Mesenchymal stem cell (in vitro differentiated cells and primary cell): ENCODE results near the gene OR5H1.

Experiments
- DNase-seq: peaks from one replicate; pipeline ENCODE4 v3.0.0-alpha.2; 2013
- H2AFZ ChIP-seq: one replicate; pipeline ENCODE4 v1.6.1; 2013; ENCODE audit warnings: low read depth, mild to moderate bottlenecking, control low read depth, inconsistent platforms, low read length, moderate library complexity
- H2AK5ac ChIP-seq: 2 replicates; pipeline ENCODE4 v1.6.1; 2013; ENCODE audit warnings: low read length, moderate library complexity, mild to moderate bottlenecking, inconsistent platforms; ENCODE audit not compliant: severe bottlenecking
- H2BK120ac ChIP-seq: one replicate; pipeline ENCODE4 v1.6.1; 2013; ENCODE audit warnings: low read depth, mild to moderate bottlenecking, inconsistent platforms, low read length, moderate library complexity
- H2BK12ac ChIP-seq, 2 experiments: one replicate each; pipeline ENCODE4 v1.6.1; 2013; ENCODE audit warnings: inconsistent platforms in 2 of 2, low read length in 2 of 2, mild to moderate bottlenecking in 2 of 2, moderate library complexity in 2 of 2, control low read depth in 1 of 2
- H2BK15ac ChIP-seq: one replicate; pipeline ENCODE4 v1.6.1; 2013; ENCODE audit warnings: mild to moderate bottlenecking, low read depth, inconsistent platforms; ENCODE audit not compliant: poor library complexity, severe bottlenecking
- H2BK5ac ChIP-seq: 2 replicates; pipeline ENCODE4 v1.6.1; 2013; ENCODE audit warnings: low read depth, mild to moderate bottlenecking, low read length, control low read depth, inconsistent platforms; ENCODE audit not compliant: poor library complexity, severe bottlenecking
- H3K14ac ChIP-seq, 2 experiments: one replicate each; pipeline ENCODE4 v1.6.1; 2013; ENCODE audit warnings: inconsistent platforms in 2 of 2, low read length in 2 of 2, control low read depth in 1 of 2, mild to moderate bottlenecking in 1 of 2, moderate library complexity in 1 of 2
- H3K18ac ChIP-seq, 2 experiments: one replicate each; pipeline ENCODE4 v1.6.1; 2013; ENCODE audit warnings: inconsistent platforms in 2 of 2, low read length in 2 of 2, control low read depth in 1 of 2, low read depth in 1 of 2, mild to moderate bottlenecking in 1 of 2
- H3K23ac ChIP-seq, 2 experiments: one replicate each; pipeline ENCODE4 v1.6.1; 2013; ENCODE audit warnings: inconsistent platforms in 2 of 2, low read length in 2 of 2, mild to moderate bottlenecking in 2 of 2, moderate library complexity in 2 of 2, control low read depth in 1 of 2
- H3K27ac ChIP-seq: 2 replicates; pipeline ENCODE4 v1.5.1; 2013; ENCODE audit warnings: mild to moderate bottlenecking, moderate library complexity, low read length, control low read depth, inconsistent platforms; ENCODE audit not compliant: poor library complexity, severe bottlenecking
- H3K27me3 ChIP-seq, 2 experiments: 2 replicates each; pipeline versions ENCODE4 v1.6.1 to v1.7.0; 2013; ENCODE audit warnings: low read length in 2 of 2, mild to moderate bottlenecking in 2 of 2, moderate library complexity in 2 of 2, control low read depth in 1 of 2, inconsistent platforms in 1 of 2; ENCODE audit not compliant: control insufficient read depth in 1 of 2, insufficient read depth in 1 of 2
- H3K36me3 ChIP-seq, 2 experiments: 2 replicates each; pipeline versions ENCODE4 v1.6.1 to v1.7.0; 2013; ENCODE audit warnings: low read length in 2 of 2, control low read depth in 1 of 2, inconsistent platforms in 1 of 2, low read depth in 1 of 2, mild to moderate bottlenecking in 1 of 2; ENCODE audit not compliant: insufficient read depth in 2 of 2, control insufficient read depth in 1 of 2
- H3K4ac ChIP-seq, 2 experiments: one replicate each; pipeline ENCODE4 v1.6.1; 2013; ENCODE audit warnings: inconsistent platforms in 2 of 2, low read length in 2 of 2, mild to moderate bottlenecking in 2 of 2, moderate library complexity in 2 of 2, control low read depth in 1 of 2, low read depth in 1 of 2
- H3K4me1 ChIP-seq: 2 replicates; pipeline ENCODE4 v1.6.1; 2013; ENCODE audit warnings: low read depth, low read length, control low read depth; ENCODE audit not compliant: control insufficient read depth, insufficient read depth
- H3K4me2 ChIP-seq: 2 replicates; pipeline ENCODE4 v1.6.1; 2013; ENCODE audit warnings: low read length, mild to moderate bottlenecking, inconsistent platforms; ENCODE audit not compliant: poor library complexity, severe bottlenecking
- H3K4me3 ChIP-seq, 2 experiments: 2 replicates each; pipeline versions ENCODE4 v1.5.1 to v1.7.0; 2013; ENCODE audit warnings: low read length in 2 of 2, mild to moderate bottlenecking in 2 of 2, control low read depth in 1 of 2, low read depth in 1 of 2; ENCODE audit not compliant: insufficient read depth in 1 of 2
- H3K79me1 ChIP-seq: replicated peaks from 2 replicates; pipeline ENCODE4 v1.6.1; 2013; ENCODE audit warnings: mild to moderate bottlenecking, control low read depth, low read length, inconsistent platforms; ENCODE audit not compliant: poor library complexity, severe bottlenecking
- H3K9ac ChIP-seq: 2 replicates; pipeline ENCODE4 v1.7.0; 2013; ENCODE audit warnings: mild to moderate bottlenecking, low read length, moderate library complexity
- H3K9me3 ChIP-seq: 2 replicates; pipeline ENCODE4 v1.7.0; 2013; ENCODE audit warnings: mild to moderate bottlenecking, low read length; ENCODE audit not compliant: control insufficient read depth
- H4K8ac ChIP-seq: one replicate; pipeline ENCODE4 v1.6.1; 2013; ENCODE audit warnings: inconsistent platforms, mild to moderate bottlenecking, low read length, moderate library complexity
- H4K91ac ChIP-seq: one replicate; pipeline ENCODE4 v1.6.1; 2013; ENCODE audit warnings: mild to moderate bottlenecking, low read length, inconsistent platforms

The OR5H1 gene

DNA sequence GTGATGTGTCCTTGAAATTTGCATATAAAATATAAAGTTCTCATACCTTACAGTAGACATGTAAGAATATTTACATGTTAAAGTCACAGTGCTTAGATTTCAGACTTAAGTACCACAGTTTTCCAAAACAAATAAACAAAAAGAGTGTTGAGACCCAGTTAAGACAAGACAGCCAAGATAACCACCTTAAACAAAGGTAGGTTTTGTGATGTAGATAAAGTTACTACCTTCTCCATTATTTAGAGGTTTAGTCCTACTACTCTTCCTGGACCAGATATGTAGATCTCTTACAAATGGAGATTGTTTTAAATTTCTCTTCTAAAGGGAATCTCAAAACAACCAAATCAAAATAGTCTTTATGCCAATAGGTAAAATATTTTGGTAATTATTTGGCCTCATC, 51.7 kb downstream of the OR5H1 start:
- Histone ChIP-seq H2BK12ac (no peak overlapping the region), H3K9ac (no peak overlapping the region), H3K27ac (no peak overlapping the region), H2AK5ac (no peak overlapping the region), H3K4me3 (no peak overlapping the region), H3K36me3 (no peaks in the 10 kb centered on the region), H3K27me3 (no peaks in the 10 kb centered on the region), H3K23ac (no peak overlapping the region), H3K4me1 (no peaks in the 10 kb centered on the region), H2BK120ac (no peak overlapping the region), H2BK5ac (no peak overlapping the region), H3K14ac (no peak overlapping the region), H2BK15ac (no peak overlapping the region), H2AFZ (no peak overlapping the region), H3K4ac (no peak overlapping the region), H3K4me2 (no peak overlapping the region), H3K9me3 (no peaks in the 10 kb centered on the region), H3K18ac (no peak overlapping the region), H4K8ac (no peak overlapping the region), H3K79me1 (no peaks in the 10 kb centered on the region), H4K91ac (no peak overlapping the region)
- no peak for DNase-seq

DNA sequence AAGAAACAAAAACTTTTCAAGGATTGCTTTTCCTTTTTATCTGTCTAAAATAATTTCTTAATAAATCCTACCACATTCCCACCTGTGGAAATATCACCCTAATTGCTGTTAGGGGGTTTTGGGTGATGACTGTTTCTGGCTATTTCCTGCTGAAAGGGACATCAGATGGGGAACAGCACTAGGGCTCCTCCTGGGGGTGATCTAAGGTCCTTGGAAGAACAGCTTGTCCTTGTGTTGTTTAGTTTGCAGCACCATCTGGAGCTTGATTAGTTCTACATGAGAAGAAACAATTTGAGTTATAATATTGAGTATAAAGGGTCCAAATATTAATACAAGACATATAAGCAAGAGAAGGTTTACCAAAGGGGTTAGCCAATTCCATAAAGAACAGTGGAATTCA, 54.7 kb downstream of the OR5H1 start:
- Histone ChIP-seq H2BK12ac (no peak overlapping the region), H3K36me3 (no peaks in the 10 kb centered on the region), H2BK5ac (no peak overlapping the region), H2AK5ac (no peak overlapping the region), H3K4me3 (no peak overlapping the region), H3K18ac (no peak overlapping the region), H3K79me1 (no peaks in the 10 kb centered on the region), H3K4me1 (no peaks in the 10 kb centered on the region), H3K4ac (no peak overlapping the region), H4K8ac (no peak overlapping the region), H3K9ac (no peak overlapping the region), H2AFZ (no peak overlapping the region), H3K9me3 (no peaks in the 10 kb centered on the region), H2BK120ac (no peak overlapping the region), H3K23ac (no peak overlapping the region), H3K14ac (no peak overlapping the region), H2BK15ac (no peak overlapping the region), H4K91ac (no peak overlapping the region), H3K27me3 (no peaks in the 10 kb centered on the region), H3K4me2 (no peak overlapping the region), H3K27ac (no peak overlapping the region)
- DNase-seq, result no peak
